Astrocyte (in vitro differentiated cells and primary cell): Measurements from ENCODE around the gene CNTNAP2.

Experiments used
- EZH2 ChIP-seq: IDR thresholded peaks from 2 replicates; pipeline ENCODE4 v1.6.1; 2012; ENCODE audit warnings: mild to moderate bottlenecking, low read length, inconsistent platforms; ENCODE audit not compliant: insufficient read depth
- TF ChIP-seq, protein P1 (sequence below): IDR thresholded peaks from 2 replicates; pipeline ENCODE4 v1.5.1; 2011; ENCODE audit warnings: low read depth, mild to moderate bottlenecking, inconsistent platforms, low read length, moderate library complexity; ENCODE audit not compliant: insufficient read depth

DNA sequence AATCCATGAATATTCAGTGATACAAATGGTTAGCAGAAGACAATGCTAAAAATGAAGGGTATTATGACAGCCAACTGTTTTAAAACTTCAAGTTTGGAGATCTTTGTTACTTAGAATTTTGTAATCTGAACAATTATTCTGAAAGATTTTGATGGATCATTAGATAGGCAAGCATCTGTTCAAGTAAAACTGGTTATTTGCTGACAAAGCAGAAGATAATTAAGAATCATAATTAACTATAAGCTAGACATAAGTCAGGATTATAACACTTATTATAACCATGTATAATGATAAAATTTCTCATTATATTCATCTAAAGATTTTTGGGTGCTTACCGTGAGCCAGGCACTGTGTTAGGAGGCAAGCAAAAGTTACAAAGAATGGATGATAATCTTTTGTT lies 1145.1 kb downstream of the CNTNAP2 start:
- TF ChIP-seq, protein P1, sequence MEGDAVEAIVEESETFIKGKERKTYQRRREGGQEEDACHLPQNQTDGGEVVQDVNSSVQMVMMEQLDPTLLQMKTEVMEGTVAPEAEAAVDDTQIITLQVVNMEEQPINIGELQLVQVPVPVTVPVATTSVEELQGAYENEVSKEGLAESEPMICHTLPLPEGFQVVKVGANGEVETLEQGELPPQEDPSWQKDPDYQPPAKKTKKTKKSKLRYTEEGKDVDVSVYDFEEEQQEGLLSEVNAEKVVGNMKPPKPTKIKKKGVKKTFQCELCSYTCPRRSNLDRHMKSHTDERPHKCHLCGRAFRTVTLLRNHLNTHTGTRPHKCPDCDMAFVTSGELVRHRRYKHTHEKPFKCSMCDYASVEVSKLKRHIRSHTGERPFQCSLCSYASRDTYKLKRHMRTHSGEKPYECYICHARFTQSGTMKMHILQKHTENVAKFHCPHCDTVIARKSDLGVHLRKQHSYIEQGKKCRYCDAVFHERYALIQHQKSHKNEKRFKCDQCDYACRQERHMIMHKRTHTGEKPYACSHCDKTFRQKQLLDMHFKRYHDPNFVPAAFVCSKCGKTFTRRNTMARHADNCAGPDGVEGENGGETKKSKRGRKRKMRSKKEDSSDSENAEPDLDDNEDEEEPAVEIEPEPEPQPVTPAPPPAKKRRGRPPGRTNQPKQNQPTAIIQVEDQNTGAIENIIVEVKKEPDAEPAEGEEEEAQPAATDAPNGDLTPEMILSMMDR: no peak
- TF ChIP-seq EZH2: no peak
